GM19238 (cell line): ENCODE data around the gene IMPG2.

Source experiments
- DNase-seq: peaks from one replicate; pipeline ENCODE4 v3.0.0; 2011; ENCODE audit warnings: low spot score; ENCODE audit not compliant: insufficient read length

Gene IMPG2

DNA sequence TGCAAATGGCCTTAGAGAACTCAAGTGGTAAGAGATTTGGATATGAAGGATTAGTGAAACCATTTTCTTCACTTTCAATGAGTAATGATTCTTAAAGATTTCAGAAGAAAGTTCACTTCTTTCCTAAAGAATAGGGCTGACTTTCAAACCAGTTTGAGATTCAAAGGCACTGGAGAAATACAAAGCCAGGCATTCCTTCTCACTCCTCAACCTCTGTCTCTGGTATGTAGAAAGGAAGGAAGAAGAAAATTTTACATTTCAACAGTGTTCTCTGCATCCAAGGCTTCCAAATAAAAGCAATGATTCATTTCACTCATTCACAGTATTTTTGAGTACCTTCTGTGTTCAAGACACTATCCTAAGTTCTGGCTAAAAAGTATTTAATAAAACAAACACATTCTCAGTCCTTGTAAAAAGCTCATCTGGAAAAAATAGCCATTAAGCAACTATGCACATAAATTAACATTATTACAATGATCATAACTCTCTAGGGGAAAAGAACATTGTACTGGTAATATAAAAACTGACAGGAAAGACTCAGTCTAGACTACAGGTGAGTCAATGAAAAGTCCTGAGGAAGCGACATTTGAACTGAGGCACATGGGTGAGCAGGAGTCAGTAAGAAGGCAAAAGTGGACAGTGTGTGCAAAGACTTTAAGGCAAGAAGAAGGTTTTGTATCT, 79.5 kb downstream of the IMPG2 start:
- DNase-seq, result no peak

GRCh38 chr3:101235048-101235447, 85.3 kb downstream of the IMPG2 start:
- DNase-seq, result no peak

GRCh38 chr3:101230618-101231017, 89.8 kb downstream of the IMPG2 start:
- DNase-seq, result no peak

GRCh38 chr3:101229681-101230080, 90.7 kb downstream of the IMPG2 start:
- no peak for DNase-seq

DNA sequence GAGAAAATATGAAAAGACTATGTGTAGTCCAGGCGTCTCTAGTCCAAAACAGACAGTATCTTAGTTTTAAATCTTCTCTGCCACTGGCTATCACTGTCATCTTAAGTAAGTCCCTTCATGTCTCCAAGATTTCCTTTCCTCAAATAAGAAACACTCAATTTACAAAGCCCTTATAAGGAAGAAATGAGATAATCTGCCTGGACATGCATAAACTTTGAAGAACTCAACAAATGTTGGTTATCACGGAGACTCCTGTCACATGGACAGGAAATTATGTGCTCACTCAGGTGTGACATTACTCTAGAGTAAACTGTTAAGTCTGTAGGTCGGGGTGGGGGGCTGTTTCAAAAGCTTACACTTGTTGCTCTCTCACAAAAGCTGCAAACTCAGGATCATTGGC, 91.9 kb downstream of the IMPG2 start:
- no peak for DNase-seq

GRCh38 chr3:101224739-101225138, 95.6 kb downstream of the IMPG2 start:
- DNase-seq, result no peak

- no peak for DNase-seq
Observed at GRCh38 chr3:101223016-101223415, 97.4 kb downstream of the IMPG2 start.

DNA sequence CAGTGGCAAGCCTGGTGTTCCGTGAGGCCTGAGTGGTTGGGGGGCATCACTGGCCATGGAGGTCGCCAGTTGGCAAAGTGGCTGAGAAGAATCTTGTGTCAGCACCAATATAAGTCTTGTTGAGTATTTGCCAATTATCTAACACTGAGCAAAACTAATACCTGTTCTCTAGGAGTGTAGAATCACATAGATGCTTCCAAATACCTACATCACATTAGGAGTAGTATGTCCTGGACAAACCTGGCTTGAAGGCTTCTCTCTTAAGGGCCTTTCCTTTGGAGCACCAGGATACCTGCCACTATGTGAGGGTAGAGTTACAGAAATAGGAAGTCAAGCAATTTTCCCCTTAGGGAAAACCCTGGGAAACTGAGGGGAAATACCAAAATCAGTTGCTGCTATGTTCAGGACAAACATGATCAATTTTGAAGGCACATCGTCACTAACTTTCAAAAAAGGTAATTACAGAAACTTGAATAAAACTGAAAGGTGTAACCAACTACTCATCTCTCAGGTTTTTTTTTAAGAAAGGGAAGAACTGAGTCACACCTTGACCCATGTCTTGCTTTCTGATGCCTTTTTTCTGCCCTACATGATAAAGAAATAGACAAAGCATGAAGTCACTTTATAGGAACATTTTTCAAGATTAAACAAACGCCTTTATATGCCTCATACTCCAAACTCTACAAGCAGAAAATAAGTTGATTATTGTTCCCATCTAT, 100.4 kb downstream of the IMPG2 start:
- DNase-seq, result no peak

DNA sequence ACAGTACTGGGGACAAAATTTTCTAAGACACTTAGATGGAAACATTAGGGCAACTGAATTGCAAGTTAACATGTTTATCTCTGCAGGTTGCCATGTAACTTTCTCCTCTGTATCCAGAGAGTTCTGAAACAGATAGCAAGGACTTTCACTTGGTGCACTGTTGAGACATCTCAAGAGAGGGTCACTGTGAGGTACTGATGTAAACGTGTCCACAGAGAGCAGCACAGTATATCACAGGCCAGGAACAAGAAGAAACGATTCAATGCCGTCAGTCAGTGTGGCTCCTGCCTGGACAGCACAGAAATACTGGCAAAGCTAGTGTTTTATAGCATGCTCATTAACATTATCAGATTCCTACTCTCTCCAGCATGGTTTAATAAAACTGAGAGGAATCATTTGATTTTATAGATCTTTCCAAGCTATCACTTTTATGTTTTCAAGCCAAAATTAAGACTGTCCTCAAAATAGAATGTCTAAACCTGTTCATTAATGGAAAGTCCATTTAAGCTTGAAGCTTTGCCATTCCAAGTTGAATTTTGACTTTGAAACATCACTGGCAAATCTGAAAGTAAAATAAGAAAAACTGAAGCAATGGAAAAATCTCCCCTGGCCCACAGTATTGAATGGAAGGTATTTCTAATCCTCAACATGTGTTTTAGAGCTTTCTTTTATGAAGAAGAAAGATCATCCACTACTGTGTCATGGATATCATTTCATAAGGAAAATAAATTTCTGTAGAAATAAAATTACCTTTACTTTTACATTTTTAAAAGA, 102.7 kb downstream of the IMPG2 start:
- DNase-seq, result no peak

- DNase-seq, result no peak
Observed at GRCh38 chr3:101216710-101217465, 103.5 kb downstream of the IMPG2 start.

DNA sequence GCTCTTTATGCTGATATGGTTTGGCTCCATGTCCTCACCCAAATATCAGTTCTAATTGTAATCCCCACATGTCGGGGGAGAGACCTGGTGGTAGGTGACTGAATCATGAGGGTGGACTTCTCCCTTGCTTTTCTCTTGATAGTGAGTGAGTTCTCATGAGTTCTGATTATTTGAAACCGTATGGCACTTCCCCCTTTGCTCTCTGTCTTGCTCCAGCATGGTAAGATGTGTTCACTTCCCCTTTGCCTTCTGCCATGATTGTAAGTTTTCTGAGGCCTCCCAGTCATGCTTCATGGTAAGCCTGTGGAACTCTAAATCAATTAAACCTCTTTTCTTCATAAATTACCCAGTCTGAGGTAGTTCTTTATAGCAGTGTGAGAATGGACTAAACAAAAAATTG, 107.6 kb downstream of the IMPG2 start:
- DNase-seq, result no peak

- no peak for DNase-seq
Observed at GRCh38 chr3:101204246-101204645, 116.1 kb downstream of the IMPG2 start.

DNA sequence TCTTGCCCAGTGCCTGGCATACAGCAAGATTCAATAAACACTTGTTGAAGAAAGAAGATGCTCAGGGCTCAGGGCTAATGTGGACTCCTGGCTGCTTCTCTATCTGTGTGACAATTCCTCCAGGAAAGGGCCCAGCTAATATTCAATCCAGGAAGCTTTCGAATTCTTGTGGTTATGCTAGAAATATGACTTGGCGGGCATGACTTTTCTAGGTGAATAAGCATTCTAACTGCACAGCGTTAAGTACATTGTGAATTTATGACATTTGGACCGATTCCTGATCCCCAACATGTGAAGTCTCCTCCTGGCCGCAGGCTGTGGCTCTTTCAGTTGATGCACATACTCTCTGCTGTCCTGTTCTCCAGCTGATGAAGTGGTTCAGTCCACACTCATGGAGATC, 117.0 kb downstream of the IMPG2 start:
- DNase-seq, result no peak

- no peak for DNase-seq
Observed at GRCh38 chr3:101202640-101203039, 117.7 kb downstream of the IMPG2 start.

GRCh38 chr3:101200461-101200860, 119.9 kb downstream of the IMPG2 start:
- no peak for DNase-seq

DNA sequence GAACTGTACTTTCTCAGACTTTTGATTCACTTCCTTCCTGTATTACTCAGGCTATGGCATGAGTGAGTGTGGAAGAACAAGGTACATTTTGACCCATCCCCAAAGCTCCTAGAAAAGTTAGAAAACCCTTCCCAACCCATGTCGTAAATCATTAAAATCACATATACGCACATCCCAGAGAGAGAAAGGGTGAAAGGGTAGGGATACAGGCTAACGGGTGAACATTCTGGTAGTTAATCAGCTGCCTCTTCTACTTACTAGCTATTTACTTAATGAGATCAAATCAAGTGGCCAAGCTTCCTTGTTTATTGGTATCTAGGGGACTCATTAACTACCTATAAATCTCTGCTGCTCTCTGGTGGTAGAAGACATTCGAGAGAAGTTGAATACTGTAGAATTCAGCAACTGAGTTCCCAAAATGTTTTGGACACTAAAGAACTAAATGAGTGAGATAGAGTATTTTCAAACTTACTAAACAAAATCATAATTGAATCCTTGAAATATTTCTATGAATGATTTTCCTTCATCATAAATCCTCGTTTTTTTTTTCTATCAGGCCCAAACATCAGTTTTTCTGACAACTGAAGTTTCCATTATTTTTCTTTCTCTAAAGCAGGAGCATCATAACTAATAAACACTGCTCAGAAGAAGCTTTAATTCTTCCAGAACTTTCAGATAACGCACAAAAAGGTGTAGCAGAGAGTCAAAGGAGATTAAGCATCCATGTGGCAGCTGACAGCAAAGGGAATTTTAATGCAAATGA, 124.2 kb downstream of the IMPG2 start:
- DNase-seq, result no peak

DNA sequence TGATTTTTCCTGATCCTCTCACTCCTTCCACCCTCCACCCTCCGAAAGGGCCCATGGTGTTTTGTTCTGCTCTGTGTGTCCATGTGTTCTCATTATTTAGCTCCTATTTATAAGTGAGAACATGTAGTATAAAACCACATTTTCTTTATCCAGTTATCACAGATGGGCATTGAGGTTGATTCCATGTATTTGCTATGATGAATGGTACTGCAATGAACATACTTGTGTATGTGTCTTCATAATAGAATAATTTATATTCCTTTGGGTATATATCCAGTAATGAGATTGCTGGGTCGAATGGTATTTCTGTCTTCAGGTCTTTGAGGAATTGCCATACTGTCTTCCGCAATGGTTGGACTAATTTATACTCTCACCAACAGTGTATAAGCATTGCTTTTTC, 126.0 kb downstream of the IMPG2 start:
- DNase-seq, result no peak

DNA sequence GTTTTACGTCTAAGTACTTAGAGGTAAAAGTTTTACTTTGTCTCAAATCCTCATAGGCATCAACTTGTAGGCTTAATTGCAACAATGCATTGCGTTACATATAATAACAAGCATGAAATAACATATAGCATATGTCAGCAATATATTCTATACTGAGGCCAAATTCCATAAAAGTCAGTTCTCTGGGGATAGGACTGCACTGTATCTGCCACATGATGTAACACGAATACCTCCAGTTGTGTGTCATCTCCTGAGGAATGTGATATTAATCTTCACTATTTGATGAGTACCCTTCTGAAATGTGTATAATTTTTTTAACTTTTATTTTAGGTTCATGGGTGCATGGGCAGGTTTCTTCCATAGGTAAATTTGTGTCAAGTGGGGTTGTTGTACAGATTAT, 126.4 kb downstream of the IMPG2 start:
- DNase-seq, result no peak

- DNase-seq, result no peak
Observed at GRCh38 chr3:101189796-101190195, 130.6 kb downstream of the IMPG2 start.

- DNase-seq, result no peak
Observed at GRCh38 chr3:101189176-101189575, 131.2 kb downstream of the IMPG2 start.

GRCh38 chr3:101185341-101185740, 135.0 kb downstream of the IMPG2 start:
- no peak for DNase-seq
